ENCODE data around the gene FUT2.
"Not testable (repeated sequence)": the region's sequence is repeated elsewhere in the genome, so short reads cannot be mapped to it uniquely, and the experiment has no call there.

Gene FUT2

DNA sequence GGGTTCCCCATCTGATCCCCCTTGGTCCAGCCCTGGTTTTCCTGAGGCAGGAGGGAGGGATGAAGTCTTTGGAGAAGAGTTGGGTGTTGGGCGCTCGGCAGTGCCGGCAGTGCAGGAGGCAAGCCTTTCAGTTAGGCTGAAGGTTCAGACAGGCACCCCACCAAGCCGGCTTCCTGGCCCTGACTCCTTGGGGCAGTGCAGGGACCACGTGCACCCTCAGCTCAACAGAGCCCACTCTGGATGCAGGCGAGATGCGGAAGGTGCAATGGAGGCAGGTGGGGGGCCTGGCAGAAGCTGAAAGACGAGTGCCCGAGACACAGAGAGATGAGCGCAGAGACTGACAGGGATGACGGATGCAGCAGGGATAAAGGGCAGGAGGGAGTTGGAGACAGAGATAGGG, 12.7 kb downstream of the FUT2 start:
- no peak for DNase-seq

DNA sequence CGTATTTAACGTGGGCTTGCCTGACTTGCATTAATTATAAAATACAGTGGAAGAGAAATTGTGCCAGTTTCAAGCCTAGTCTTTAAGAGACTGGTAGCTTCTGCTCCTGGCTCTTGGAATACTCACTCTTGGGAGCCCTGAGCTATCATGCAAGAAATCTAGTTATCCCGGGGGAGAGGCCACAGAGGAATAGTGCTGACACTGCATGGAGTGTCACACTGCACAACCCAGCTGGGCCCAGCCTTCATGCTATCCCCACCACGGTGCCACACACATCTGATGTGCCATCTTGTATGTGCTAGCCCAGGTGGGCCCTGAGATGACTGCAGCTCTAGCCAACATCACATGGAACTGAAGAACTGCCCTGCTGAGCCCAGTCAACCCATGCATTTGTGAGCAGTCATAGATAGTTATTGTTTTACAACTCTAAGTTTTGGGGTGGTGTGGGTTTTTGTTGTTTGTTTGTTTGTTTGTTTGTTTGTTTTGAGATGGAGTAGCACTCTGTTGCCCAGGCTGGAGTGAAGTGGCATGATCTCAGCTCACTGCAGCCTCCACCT, 15.4 kb downstream of the FUT2 start:
- no peak for DNase-seq

DNA sequence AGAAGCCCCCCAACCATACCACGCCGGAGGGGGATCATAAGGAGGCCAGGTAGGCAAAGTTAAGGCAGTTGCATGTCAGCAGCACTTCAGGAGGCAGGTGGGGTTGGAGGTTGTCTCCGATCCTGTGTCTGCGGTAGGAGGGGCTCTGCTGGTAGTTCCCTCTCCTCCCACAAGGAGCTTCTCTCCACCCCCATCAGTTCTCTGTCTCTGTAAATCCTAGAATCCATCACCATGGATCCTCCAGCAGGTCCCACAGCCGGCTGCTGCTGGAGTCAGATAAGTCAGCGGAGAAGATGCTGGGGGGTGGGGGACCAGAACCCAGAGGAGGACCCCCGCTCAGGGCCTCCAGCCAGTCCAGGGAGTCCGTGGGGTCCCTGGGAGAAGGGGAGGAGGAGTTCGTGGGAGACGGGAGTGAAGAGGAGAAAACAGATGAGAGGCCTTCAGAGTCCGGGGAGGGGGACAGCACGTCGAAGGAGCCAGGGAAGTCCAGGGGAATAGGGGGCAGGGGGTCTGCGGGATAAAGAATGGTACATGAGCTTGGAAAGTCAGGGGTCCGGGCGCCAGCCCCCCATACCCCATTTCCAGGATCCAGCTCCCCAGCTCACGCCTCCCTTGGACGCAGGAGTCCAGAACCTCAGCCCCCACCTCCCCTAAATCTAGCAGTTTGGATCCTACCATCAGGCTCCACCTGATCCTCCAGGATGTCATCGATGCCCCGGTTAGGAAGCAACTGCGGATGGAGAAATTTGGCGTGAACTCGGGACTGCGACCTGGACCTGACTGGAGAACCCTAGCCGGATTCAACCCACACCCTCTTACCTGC, 17.5 kb downstream of the FUT2 start:
- DNase-seq: no peak

DNA sequence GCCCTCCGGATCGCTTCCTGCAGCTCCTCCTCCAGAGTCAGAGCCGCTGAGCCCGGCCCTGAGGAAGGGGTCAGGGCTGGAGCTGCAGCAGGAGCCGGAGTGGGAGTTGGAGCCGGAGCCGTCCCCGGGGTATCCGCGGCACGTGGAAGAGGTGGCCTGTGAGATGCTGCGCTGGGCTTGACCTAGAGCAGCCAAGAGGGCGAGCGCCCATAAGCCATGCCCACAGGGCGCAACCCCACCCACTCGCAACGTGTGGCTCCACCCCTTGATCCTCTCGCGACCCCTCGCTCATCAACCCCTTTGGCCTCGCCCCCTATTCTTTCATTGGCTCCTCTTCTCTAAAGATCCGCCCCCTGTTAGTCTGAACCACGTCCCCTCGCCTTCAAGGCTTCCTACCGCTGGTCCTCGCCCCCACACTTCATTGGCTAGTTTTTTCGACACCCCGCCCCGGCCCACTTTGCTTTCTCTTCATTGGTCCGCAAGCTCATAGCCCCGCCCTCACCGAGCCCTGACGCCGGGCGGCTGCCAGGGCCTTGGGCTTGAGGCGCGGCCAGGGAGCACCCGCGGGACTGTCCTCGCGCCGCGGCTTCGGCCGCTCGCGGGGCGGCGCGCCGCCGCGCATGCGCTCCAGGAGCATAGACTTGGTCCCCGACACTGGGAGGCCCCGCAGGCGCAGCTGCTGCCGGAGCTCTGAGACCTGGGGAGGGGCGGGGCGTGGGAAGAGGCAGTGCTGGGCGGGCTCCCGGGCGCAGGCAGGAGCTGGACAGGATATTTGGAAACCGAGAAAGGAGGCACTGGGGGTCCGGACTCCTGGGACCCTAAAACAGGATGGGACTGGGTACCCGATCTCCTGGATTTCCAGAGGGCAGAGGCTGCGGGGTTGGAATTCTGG, 18.3 kb downstream of the FUT2 start:
- DNase-seq: peak; percentile 99

DNA sequence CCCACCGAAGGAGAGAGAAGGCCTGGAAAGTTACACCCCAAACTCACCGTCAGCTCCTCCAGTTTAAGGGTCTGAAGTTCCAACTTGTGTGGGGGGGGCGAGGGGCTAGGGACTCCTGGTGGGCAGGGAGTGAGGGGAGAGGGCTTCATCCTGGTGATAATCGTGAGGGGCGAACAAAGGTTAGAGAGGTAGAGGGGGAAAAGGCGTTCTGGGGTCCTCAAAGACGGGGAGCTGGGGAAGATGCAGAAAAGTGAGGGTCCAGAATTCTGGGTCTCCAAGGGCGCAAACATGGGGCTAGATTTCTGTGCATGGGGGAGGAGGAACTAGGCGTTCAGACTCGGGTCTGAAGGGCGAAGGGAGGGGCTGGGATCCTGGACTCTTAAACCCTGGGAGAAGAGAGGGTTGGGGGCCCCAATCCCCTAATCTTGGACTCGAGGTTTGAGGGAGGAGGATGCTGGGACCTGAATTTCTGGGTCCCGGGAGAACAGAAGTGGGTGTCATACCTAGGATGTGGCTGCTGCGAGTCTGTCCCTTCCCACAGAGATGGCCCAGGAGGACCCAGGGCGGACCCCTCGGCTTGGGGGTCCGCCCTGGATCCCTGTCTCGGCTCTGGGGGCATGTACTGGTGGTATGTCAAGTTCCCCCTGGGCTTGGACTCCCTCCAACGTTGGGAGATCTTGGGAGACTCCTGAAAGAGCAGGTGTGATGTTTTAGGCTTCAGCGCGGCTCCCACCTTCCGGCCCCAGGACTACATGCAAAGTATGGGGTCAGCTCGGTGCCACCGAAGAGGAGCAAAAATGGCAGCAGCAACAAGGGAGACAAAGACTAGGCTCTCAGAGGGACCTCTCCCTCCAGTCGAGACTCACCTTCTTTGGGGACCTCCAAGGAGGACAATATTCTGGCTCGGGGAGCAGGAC, 19.2 kb downstream of the FUT2 start:
- no peak for DNase-seq

DNA sequence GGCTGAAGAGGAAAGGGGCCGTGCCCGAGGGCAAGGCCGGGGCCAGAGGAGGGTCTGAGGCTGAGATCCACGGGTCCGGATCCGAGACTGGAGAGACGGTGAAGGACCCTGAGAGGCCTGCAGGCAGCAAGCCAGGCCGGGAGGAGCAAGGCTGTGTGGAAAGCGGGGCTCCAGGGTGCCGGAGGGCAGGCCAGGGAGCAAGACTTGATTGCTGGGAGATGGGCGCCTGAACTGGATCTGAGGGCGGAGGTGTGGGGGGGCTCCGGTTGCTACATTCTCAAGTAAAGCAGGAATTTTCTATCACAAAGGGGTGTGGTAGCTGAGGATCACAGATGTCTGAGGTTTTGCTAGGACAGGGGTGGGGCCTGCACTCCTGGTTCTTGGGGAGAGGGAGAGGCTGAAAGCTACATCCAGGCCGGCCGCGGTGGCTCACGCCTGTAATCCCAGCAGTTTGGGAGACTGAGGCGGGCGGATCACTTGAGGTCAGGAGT, 20.0 kb downstream of the FUT2 start:
- no peak for DNase-seq

DNA sequence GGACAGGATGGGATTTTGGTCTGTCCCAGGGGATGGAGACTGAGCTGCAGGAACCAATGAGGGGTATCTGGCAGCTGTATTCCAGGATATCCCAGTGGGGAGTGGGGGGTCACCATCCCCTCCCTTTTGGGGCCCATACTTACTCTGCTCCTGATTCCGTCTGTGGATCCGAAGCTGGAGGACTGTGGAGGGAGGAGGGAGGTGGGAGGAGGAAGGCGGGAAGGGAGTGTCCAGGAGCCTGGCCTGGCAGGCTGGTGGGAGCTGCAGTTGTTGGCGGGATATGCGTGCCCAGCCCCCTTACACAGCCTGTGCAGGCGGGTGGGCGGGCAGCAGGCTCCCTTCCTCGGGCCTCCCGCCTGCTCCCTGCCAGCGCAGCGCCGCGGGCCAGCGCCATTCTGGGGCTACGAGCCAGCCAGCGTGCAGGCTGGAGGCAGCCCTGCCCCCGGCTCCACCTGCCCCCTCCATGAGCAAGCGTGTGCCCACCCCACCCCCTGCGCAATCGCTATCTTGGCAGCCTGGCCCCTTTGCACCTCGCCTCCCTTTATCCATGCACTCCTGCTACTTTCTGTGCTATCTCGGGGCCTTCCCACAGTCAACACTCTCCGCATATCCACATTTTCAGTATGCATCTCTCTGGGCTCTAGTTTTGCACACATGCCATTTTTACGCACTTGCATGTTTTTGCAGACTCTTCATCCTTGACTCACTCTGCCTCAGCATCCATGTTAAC, 21.0 kb downstream of the FUT2 start:
- DNase-seq: no peak

DNA sequence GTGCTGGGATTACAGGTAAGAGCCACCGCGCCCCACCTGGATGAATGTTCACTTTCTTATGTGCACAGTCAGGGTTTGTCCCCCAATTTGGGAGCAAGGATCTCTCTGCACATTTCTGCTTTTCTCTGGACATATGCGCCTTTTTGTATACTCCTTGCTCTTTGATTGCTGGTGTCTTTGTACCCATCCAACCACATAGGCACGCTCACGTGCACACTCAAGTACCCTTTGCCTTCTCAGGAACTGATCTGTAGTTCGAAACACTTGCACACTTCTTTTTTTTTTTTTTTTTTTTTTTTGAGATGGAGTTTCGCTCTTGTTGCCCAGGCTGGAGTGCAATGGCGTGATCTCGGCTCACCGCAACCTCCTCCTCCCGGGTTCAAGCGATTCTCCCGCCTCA, 22.3 kb downstream of the FUT2 start:
- DNase-seq: not testable (repeated sequence)

DNA sequence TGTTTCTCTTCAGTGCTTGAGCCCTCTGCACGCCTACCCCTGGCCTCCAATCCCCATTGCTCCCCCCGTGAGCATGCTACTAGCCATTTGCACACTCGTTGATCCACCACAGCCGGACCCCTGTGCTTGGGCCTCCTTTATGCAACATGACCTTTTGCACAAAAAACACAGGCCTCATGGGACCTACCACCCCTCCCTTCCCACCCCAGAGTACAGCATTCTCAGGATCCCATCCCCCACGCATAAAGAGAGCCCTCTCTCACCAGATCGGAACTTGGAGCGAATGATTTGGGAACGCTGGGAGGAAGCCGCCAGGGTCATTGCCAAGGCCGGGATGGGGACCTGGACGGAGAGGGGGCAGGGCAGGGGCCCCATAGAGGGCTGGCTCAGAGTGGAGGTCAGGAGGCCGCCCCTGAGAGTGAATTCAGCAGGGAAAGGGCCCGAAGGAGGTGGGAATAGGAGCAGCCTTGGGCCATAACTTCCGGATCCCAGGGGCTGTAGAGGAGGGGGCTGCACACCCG, 23.0 kb downstream of the FUT2 start:
- no peak for DNase-seq

DNA sequence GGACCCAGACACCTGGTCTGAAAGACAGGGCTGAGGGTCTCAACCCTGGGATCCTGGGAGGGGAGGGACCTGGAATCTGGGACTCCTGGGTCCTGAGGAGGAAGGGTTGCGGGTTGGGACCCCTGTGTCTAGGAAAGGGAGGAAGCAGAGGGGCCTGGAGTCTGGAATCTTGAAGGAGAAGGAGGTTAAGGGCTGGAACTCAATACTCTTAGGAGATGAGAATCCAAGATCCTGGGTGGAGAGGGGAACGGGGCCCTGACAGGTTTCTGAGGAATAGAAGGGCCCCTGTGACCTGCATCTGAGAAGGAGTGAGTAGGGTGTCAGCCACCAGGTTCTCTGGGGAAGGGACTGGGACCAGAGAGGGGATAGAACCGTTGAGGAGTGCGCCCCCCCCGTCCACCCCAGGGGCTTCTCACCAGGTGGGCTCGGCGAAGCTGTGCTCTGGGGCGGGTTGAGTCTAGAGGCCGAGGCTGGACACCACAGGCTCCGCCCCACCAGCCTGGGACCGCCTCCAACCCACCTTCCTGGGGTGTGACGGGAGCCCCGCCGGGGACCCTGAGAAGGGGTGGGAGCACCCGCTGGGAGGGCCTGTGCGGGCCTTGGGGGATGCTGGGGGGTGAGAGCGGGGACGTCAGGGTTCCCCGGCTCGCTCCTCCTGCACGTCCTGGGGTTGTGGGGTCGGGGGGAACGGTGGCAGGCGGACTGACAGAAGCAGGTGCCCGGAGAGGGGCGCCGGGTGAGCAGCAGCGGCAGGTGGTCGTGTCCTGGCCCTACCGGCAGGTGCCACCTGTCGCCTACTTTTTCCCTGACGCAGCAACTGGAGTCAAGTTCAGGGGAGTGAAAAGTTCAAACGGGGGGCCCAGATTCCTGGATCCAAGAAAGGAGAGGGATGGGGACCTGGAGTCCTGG, 23.7 kb downstream of the FUT2 start, which contains the start of gene MAMSTR:
Gene MAMSTR, minus strand, starts transcription at position 463 of the 909 bp plus-strand sequence. CDS start 694 bp downstream, outside the sequence.
- DNase-seq: no peak

DNA sequence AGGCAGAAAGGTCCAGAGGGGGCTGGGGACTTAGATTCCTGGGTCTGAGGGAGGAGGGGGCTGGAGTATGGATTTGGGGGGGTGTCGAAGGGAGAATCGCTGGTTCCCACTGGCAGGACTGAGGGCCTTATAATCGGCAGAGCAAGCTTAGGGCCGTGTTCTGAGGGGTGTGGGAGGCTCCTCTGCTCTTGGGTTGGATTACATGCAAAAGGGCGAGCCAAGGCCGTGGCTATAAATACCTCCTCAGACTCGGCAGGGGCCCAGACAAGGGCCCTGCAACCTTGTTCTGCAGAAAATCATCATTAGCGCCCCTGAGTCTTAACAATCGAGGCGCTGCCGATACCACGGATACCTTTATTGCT, 24.5 kb downstream of the FUT2 start:
- no peak for DNase-seq

DNA sequence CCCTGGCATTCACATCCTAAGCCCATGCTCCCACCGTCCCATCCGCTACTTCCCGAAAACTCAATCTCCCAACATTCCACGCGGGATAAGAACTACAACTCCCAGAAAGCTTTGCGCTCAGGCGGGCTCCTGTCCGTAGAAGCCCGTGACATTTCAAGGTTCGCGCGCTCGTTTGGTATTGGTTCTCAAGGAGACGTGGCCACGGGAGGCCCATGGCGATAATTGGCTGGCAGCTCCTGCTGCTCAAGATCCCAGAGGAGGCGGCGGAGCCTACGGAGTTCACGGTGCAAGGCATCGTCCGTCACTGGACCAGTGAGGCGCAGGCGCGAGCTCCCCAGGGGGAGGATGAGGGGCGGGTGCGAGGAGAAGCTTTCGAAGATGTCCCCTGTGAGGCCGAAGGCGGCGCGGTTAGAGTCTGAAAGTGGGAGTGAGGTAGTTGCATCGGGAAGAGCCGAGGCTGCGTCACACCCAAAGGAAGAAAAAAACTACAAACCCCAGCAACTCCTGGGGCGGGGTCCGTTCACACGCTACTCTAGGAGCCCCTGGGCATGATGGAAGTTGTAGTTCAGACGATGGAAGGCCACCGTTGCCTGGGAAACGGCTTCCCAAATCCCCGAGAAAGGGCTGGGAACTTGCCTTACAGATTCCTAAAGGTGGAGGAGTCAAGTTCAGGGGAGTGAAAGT, 25.0 kb downstream of the FUT2 start:
- DNase-seq: peak; percentile 99

DNA sequence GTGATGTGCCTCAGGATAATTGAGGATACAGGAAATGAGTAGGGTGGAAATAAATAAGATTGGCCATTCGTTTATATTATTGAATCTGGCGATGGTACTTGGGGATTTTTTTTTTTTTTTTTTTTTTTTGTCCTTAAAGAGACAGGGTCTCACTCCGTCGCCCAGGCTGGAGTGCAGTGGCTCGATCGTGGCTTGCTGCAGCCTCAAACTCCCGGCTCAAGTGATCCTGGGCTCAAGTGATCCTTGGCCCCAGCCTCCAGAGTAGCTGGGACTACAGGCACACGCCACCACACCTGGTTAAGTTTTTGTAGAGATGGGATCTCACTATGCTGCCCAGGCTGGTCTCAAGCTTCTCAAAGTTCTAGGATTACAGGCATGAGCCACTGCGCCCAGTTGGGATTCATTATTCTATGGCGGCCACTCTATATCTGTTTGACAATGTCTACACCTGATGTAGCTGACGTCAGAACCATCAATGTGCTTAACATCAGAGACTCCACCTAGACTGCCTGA, 26.5 kb downstream of the FUT2 start:
- DNase-seq: no peak

DNA sequence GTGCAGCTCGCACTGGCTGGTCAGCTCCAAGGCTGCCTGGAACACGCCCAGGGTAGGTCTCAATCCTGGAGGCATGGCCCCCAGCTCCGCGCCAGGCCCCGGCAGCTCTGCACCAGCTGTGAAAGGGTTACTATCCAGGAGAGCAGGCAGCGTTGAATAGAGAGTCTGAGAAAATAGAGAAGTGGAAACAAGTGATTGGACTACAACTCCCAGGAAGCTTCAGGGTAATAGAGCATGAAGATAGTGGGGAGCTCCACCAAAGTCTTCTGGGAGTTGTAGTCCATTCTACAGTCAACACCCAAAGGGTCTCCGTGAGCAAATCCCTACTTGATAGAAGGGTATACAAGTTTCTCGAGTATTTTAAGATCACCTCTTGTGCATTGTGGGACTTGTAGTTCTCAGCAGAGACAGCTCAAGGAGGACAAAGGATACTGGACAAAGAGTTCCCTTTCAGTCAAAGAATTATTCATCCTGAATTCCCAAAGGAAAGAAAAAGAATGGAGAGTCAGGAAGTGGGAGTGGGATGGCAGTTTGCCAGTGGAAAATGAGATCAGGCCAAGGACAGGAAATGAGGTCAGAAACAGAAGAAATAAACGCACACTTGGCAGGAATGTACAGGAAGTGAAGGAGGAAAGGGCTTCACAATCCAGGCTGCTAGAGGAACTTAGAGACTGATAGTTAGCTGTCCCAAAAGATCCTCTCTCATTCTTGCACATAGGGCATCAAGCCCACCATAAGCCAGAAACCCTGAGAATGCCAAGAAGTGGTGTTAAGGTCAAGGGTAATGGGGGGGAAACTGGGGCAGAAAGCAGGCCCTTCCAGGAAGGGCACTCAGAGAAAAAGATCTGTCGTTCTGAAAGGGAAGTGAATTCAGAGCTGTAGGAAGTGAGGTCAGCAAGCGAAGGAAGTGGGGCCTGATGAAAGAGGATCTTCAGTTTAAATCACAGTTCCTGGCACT, 29.3 kb downstream of the FUT2 start:
- DNase-seq: peak; percentile 88

DNA sequence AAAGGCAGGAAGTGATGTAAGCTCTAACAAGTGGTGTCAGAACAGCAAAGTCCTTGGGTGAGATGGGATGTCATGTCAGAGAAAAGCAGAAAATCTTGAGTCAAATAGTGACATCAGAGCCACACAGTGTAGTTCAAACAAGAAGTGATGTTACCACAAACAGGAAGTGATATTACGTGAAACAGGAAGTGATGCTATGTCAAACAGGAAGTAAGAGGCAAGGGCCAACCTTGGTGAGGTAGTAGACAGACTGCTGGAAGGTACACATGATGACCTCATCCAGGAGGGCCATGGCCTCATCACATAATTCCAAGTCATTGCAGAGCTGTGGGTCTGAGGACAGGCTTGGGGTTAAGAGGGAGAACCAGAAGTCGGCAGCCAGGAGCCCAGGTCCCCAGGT, 30.8 kb downstream of the FUT2 start:
- no peak for DNase-seq

DNA sequence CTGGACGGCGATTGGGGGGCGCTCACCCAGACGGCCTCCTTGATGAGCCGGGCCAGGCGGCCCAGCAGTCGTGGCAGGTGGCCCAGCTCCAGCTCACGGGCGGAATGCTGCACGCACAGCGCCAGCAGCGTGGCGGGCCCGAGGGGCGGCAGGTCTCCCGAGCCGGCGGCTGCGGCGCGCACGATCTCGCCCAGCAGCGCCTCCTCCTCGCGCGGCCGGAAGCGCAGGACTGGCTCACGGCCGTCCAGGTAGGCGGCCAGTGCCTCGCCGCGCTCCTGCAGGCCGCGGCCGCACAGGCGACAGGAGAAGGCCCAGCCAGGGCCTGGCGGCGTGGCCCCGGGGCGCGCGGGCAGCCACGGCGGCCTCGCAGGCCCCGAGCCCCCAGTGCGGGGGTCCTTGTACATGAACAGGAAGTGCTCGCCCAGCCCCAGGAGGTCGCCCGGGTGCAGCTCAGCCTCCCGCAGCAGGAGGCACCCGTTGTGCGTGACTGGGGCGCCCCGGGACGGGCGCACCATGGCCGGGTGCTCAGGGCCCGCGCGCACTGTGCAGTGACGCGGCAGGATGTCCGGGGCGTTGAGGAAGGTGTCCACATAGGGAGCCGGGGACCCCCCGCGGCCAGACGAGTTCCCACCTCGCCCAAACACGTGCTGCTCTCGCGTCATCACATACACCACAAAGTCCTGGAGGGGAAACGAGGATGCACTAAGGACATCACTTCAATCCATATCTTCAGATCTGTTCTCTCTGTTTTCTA, 33.3 kb downstream of the FUT2 start:
- DNase-seq: no peak

DNA sequence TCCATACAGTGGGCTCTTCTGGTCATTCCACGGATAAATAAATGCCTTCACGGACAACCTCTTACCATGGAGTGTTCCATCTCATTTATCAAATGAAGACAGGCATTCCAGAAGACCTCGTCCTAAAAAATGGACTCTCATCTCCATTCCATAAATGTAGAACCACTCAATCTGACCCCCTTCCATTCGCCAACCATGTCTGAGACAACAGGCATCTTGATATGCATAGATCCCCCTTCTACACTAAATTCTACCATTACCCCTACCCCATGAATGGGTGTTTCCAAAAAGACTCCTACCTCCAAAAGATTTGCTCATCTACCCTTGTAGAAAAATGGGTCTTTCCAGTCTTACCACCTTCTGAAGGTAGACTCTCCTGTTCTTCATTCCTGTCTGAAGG, 35.7 kb downstream of the FUT2 start:
- DNase-seq: no peak

Data from NCI-H2029 (cell line).